ENCODE results near the gene CDK4. TPM values are rescaled to one million over a fixed set of nuclear protein-coding genes. Genes with fewer than 3 reads are reported as not detected.

CDK4 gene
- total RNA-seq, 1 experiment from 2014 or later = 218 TPM

DNA sequence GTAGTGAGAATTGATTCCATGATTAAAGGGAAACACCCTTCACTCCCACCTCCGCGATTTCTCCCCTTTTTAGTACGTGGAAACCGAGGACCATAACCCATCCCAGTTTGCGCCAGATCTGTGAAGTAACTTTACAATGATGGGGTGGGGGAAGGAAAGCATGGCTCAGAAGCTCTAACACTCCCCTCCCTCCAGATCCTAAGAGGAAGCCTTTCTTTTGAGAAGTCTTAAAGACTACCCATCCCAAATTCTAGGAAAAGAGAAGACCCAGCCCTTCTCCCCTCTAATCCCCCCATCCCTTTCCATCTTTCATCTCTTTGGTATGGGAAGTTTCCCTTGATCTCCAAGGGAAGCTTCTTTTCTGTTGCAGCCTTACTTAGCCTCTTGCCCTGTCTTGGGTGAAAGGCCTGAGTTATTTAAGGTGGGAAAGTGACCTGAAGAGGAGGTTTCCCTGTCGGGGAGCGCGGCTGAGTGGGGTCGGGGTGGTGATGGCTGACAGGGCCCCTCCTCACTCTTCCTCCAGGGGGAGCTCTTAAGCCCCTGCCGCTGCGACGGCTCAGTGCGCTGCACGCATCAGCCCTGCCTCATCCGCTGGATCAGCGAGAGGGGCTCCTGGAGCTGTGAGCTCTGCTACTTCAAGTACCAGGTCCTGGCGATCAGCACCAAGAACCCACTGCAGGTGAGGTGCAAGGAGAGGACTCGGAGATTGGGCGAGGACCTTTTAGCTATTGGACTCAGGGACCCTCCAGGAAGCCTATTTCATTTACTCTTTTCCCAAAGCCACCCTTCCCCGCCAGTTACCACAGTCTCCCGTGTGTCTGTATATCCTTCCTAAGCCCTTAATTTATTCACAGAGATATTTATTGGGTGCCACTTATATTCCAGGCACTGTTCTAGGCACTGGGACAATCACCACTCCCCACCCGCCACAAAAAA lies 4.6 kb upstream of the CDK4 start:
- H3K4me3 Mint-ChIP-seq = peak overlapping the region; percentile 61 to 78
- Histone ChIP-seq H3K14ac (ENCODE audit: insufficient read depth, low read length) (no peak overlapping the region), H4K20me1 (ENCODE audit: control insufficient read depth, insufficient read depth, insufficient read length) (no peaks in the 10 kb centered on the region), H3K4me1 (ENCODE audit: insufficient read depth, low read length) (0 out of 2 replicates have a peak, but pooled peaks cover 2% of the 10 kb centered on the region), H3K23me2 (ENCODE audit: insufficient read length, low read depth, low read length, poor library complexity, severe bottlenecking) (peaks cover 9% of the 10 kb centered on the region), H3K18ac (ENCODE audit: insufficient read length, low read depth, low read length) (no peak overlapping the region), H3K56ac (ENCODE audit: insufficient read length, low read depth, low read length) (no peak overlapping the region), H3T11ph (ENCODE audit: low read length) (no peak overlapping the region), H3K23ac (ENCODE audit: insufficient read length, low read depth, low read length) (no peak overlapping the region), H4K5ac (ENCODE audit: insufficient read length, low read depth, low read length) (no peak overlapping the region), H2BK15ac (ENCODE audit: low read depth, low read length) (no peak overlapping the region), H3K4ac (ENCODE audit: low read depth, low read length) (no peak overlapping the region), H3K27ac (ENCODE audit: insufficient read length, low read depth, low read length) (no peak overlapping the region), H4K8ac (replicated peaks; ENCODE audit: insufficient read length, low read depth, low read length) (no peak overlapping the region), H2BK5ac (ENCODE audit: insufficient read length, low read length) (no peak overlapping the region), H3K4me2 (ENCODE audit: insufficient read depth, insufficient read length, low read length) (peak overlapping the region; percentile 34), H2BK12ac (ENCODE audit: insufficient read length, low read depth, low read length) (no peak overlapping the region), H3K27me3 (ENCODE audit: insufficient read depth, low read length) (peaks cover 11% of the 10 kb centered on the region), H3K9me3 (ENCODE audit: control insufficient read depth, low read depth, low read length) (no peaks in the 10 kb centered on the region), H4K91ac (ENCODE audit: insufficient read length, low read depth, low read length) (no peak overlapping the region), H2BK120ac (ENCODE audit: low read depth, low read length, poor library complexity, severe bottlenecking) (no peak overlapping the region), H2AK5ac (ENCODE audit: insufficient read length, low read length) (no peak overlapping the region), H2AFZ (ENCODE audit: low read length) (no peak overlapping the region), H3K79me1 (ENCODE audit: insufficient read depth, low read depth, low read length, poor library complexity, severe bottlenecking) (no peaks in the 10 kb centered on the region), H2BK20ac (ENCODE audit: low read depth, low read length, poor library complexity, severe bottlenecking) (no peak overlapping the region), H3K9ac (ENCODE audit: extremely low read depth, insufficient read length, low read length) (no peak overlapping the region), H3K79me2 (ENCODE audit: insufficient read depth, low read length) (peaks cover 2% of the 10 kb centered on the region; the same call in 1 of the 2 replicates)
- peaks cover 4 to 19% (median 6%) of the 10 kb centered on the region in 3 experiments; a peak in 6 of 7 replicates for H3K36me3 Mint-ChIP-seq (ENCODE audit: insufficient read depth in 1 of 3, low read depth in 3 of 3)
- WGBS (ENCODE audit: extremely low coverage, insufficient read length, low lambda C conversion rate) = no CpG with 5 or more reads among the region's 22 CpGs
- H3K4me1 Mint-ChIP-seq = peaks cover 32 to 33% of the 10 kb centered on the region in 2 experiments
- DNase-seq = peak; percentile 89
- peaks cover 0 to 2% of the 10 kb centered on the region in 2 experiments; a peak in 1 of 5 replicates for H3K9me3 Mint-ChIP-seq
- TF ChIP-seq, protein P1, sequence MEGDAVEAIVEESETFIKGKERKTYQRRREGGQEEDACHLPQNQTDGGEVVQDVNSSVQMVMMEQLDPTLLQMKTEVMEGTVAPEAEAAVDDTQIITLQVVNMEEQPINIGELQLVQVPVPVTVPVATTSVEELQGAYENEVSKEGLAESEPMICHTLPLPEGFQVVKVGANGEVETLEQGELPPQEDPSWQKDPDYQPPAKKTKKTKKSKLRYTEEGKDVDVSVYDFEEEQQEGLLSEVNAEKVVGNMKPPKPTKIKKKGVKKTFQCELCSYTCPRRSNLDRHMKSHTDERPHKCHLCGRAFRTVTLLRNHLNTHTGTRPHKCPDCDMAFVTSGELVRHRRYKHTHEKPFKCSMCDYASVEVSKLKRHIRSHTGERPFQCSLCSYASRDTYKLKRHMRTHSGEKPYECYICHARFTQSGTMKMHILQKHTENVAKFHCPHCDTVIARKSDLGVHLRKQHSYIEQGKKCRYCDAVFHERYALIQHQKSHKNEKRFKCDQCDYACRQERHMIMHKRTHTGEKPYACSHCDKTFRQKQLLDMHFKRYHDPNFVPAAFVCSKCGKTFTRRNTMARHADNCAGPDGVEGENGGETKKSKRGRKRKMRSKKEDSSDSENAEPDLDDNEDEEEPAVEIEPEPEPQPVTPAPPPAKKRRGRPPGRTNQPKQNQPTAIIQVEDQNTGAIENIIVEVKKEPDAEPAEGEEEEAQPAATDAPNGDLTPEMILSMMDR (conservative IDR thresholded peaks at IDR 0.05) = peak; percentile 93
- no peak overlapping the region for H3K27ac Mint-ChIP-seq
- peaks cover 38% of the 10 kb centered on the region for H3K27me3 Mint-ChIP-seq (ENCODE audit: low read depth)

Measured in H9 (cell line).